ENCODE results near the gene SORBS1.

DNA sequence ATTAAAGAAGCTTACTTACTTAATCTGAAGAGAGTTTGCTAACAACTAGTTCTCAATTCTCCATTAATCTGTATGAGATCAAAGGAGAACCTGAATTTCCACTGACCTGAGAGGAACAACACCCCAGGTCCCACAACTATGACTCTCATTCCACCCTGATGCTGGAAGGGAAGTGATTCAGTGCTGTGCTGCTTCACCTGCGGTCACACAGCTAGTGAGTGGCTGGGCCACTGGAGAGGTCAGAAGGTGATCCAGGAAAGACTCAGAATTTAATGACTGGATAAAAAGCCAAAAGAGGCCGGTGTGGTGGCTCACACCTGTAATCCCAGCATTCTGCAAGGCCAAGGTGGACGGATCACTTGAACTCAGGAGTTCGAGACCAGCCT is 23.6 kb downstream of the SORBS1 start:
- TF ChIP-seq, protein P1, sequence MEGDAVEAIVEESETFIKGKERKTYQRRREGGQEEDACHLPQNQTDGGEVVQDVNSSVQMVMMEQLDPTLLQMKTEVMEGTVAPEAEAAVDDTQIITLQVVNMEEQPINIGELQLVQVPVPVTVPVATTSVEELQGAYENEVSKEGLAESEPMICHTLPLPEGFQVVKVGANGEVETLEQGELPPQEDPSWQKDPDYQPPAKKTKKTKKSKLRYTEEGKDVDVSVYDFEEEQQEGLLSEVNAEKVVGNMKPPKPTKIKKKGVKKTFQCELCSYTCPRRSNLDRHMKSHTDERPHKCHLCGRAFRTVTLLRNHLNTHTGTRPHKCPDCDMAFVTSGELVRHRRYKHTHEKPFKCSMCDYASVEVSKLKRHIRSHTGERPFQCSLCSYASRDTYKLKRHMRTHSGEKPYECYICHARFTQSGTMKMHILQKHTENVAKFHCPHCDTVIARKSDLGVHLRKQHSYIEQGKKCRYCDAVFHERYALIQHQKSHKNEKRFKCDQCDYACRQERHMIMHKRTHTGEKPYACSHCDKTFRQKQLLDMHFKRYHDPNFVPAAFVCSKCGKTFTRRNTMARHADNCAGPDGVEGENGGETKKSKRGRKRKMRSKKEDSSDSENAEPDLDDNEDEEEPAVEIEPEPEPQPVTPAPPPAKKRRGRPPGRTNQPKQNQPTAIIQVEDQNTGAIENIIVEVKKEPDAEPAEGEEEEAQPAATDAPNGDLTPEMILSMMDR (conservative IDR thresholded peaks at IDR 0.05; ENCODE audit: low read depth, low read length) = no peak
- no peak for TF ChIP-seq EZH2 (IDR thresholded peaks at IDR 0.05; ENCODE audit: borderline replicate concordance, low read depth, low read length, poor library complexity, severe bottlenecking)

Data from A673 (cell line).